Measurements from ENCODE around the gene RYR3.

Gene RYR3

DNA sequence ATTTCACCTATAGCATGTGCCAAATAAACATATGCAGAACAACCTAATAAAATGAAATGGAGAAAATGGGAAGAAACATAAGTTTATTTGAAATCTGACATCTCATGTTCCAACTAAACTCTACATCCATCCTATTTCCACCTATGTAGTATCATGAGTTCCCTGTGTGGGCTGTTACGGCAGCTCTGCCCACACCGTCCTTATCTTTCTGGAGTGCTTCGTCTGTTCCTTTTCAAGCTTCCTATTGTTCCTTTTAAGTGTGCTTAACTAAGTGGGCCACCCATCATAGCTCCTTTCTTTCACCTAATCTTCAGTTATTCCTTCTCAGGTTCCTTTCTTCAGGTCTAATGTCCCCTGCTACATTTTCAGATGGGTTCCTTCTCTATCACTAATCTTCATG lies 17.3 kb downstream of the RYR3 start:
- Histone ChIP-seq H3K27me3 (ENCODE audit: insufficient read depth, low read length) (no peaks in the 10 kb centered on the region), H2BK12ac (ENCODE audit: low read length) (no peak overlapping the region), H3K4me1 (ENCODE audit: control insufficient read depth in 1 of 2, insufficient read depth in 2 of 2, low read length in 2 of 2) (no peaks in the 10 kb centered on the region), H3K14ac (ENCODE audit: low read length) (no peak overlapping the region), H3K4ac (ENCODE audit: low read depth, low read length) (no peak overlapping the region), H3K18ac (ENCODE audit: low read length) (no peak overlapping the region), H3K79me1 (ENCODE audit: low read length) (no peaks in the 10 kb centered on the region), H3K9me3 (ENCODE audit: insufficient read depth, low read depth, low read length) (no peaks in the 10 kb centered on the region), H3K79me2 (ENCODE audit: control insufficient read depth, insufficient read depth, low read length, poor library complexity) (no peaks in the 10 kb centered on the region), H3K27ac (ENCODE audit: low read depth, low read length) (no peak overlapping the region), H2BK120ac (ENCODE audit: insufficient read depth, low read length, poor library complexity) (no peak overlapping the region), H3K4me2 (ENCODE audit: low read length) (no peak overlapping the region), H4K8ac (ENCODE audit: low read depth, low read length) (no peak overlapping the region), H2AK5ac (ENCODE audit: low read length) (no peak overlapping the region), H2AFZ (ENCODE audit: insufficient read depth, low read length, poor library complexity) (no peak overlapping the region), H4K12ac (ENCODE audit: low read depth, low read length) (no peak overlapping the region), H4K91ac (ENCODE audit: low read depth, low read length) (no peak overlapping the region), H3K23ac (ENCODE audit: low read length) (no peak overlapping the region), H3K4me3 (ENCODE audit: low read depth, low read length) (no peak overlapping the region), H3K36me3 (ENCODE audit: control insufficient read depth in 1 of 2, insufficient read depth in 2 of 2, low read length in 2 of 2) (no peaks in the 10 kb centered on the region), H2BK5ac (ENCODE audit: low read depth, low read length, poor library complexity) (no peak overlapping the region), H3K9ac (ENCODE audit: low read length) (no peak overlapping the region)
- no peak for DNase-seq
- WGBS (ENCODE audit: extremely low coverage, insufficient coverage, insufficient read length): no CpG with 5 or more reads among the region's 3 CpGs

DNA sequence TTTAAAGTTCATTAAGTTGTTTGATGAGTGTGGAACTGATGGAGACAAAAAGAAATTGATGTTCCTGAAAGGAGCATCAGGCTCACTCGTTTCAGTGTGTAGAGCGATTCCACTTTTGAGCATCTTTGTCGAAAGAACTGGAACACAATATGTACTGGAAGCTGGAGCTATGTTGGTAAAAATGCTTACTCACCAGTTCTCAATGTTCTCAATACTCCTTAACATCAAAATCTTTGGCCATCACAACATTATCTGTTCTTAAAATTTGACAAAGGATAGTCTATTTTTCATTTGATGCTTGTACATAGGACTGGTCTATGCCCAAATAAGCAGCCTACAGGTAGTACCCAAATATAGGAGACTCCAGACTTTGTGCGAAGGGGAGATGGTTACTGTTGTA lies 18.7 kb downstream of the RYR3 start:
- H4K91ac ChIP-seq (ENCODE audit: low read depth, low read length): no peak overlapping the region
- H3K27me3 ChIP-seq (ENCODE audit: insufficient read depth, low read length): no peaks in the 10 kb centered on the region
- no peak overlapping the region for H3K4ac ChIP-seq (ENCODE audit: low read depth, low read length)
- H3K79me1 ChIP-seq (ENCODE audit: low read length): no peaks in the 10 kb centered on the region
- no peak overlapping the region for H2BK12ac ChIP-seq (ENCODE audit: low read length)
- no peaks in the 10 kb centered on the region for H3K36me3 ChIP-seq (ENCODE audit: control insufficient read depth in 1 of 2, insufficient read depth in 2 of 2, low read length in 2 of 2)
- H3K9ac ChIP-seq (ENCODE audit: low read length): no peak overlapping the region
- no peak overlapping the region for H3K14ac ChIP-seq (ENCODE audit: low read length)
- H3K4me2 ChIP-seq (ENCODE audit: low read length): no peak overlapping the region
- no peak overlapping the region for H2AK5ac ChIP-seq (ENCODE audit: low read length)
- H3K23ac ChIP-seq (ENCODE audit: low read length): no peak overlapping the region
- no peaks in the 10 kb centered on the region for H3K9me3 ChIP-seq (ENCODE audit: insufficient read depth, low read depth, low read length)
- no peak overlapping the region for H4K12ac ChIP-seq (ENCODE audit: low read depth, low read length)
- H2AFZ ChIP-seq (ENCODE audit: insufficient read depth, low read length, poor library complexity): no peak overlapping the region
- H3K4me1 ChIP-seq (ENCODE audit: control insufficient read depth in 1 of 2, insufficient read depth in 2 of 2, low read length in 2 of 2): no peaks in the 10 kb centered on the region
- H2BK5ac ChIP-seq (ENCODE audit: low read depth, low read length, poor library complexity): no peak overlapping the region
- H3K79me2 ChIP-seq (ENCODE audit: control insufficient read depth, insufficient read depth, low read length, poor library complexity): no peaks in the 10 kb centered on the region
- H3K27ac ChIP-seq (ENCODE audit: low read depth, low read length): no peak overlapping the region
- no peak overlapping the region for H3K18ac ChIP-seq (ENCODE audit: low read length)
- no peak for DNase-seq
- no peak overlapping the region for H3K4me3 ChIP-seq (ENCODE audit: low read depth, low read length)
- no peak overlapping the region for H4K8ac ChIP-seq (ENCODE audit: low read depth, low read length)
- no peak overlapping the region for H2BK120ac ChIP-seq (ENCODE audit: insufficient read depth, low read length, poor library complexity)
- WGBS (ENCODE audit: extremely low coverage, insufficient coverage, insufficient read length): no CpG with 5 or more reads among the region's 4 CpGs

GRCh38 chr15:33330931-33331330 lies 20.2 kb downstream of the RYR3 start:
- Histone ChIP-seq H2BK12ac (ENCODE audit: low read length) (no peak overlapping the region), H3K4me2 (ENCODE audit: low read length) (no peak overlapping the region), H3K79me2 (ENCODE audit: control insufficient read depth, insufficient read depth, low read length, poor library complexity) (no peaks in the 10 kb centered on the region), H2BK5ac (ENCODE audit: low read depth, low read length, poor library complexity) (no peak overlapping the region), H3K9me3 (ENCODE audit: insufficient read depth, low read depth, low read length) (no peaks in the 10 kb centered on the region), H3K18ac (ENCODE audit: low read length) (no peak overlapping the region), H4K91ac (ENCODE audit: low read depth, low read length) (no peak overlapping the region), H2AFZ (ENCODE audit: insufficient read depth, low read length, poor library complexity) (no peak overlapping the region), H3K9ac (ENCODE audit: low read length) (no peak overlapping the region), H3K4me3 (ENCODE audit: low read depth, low read length) (no peak overlapping the region), H3K27me3 (ENCODE audit: insufficient read depth, low read length) (no peaks in the 10 kb centered on the region), H3K36me3 (ENCODE audit: control insufficient read depth in 1 of 2, insufficient read depth in 2 of 2, low read length in 2 of 2) (no peaks in the 10 kb centered on the region), H4K8ac (ENCODE audit: low read depth, low read length) (no peak overlapping the region), H3K14ac (ENCODE audit: low read length) (no peak overlapping the region), H4K12ac (ENCODE audit: low read depth, low read length) (no peak overlapping the region), H3K79me1 (ENCODE audit: low read length) (no peaks in the 10 kb centered on the region), H3K23ac (ENCODE audit: low read length) (no peak overlapping the region), H3K27ac (ENCODE audit: low read depth, low read length) (no peak overlapping the region), H2AK5ac (ENCODE audit: low read length) (no peak overlapping the region), H3K4ac (ENCODE audit: low read depth, low read length) (no peak overlapping the region), H3K4me1 (ENCODE audit: control insufficient read depth in 1 of 2, insufficient read depth in 2 of 2, low read length in 2 of 2) (no peaks in the 10 kb centered on the region), H2BK120ac (ENCODE audit: insufficient read depth, low read length, poor library complexity) (no peak overlapping the region)
- no CpG with 5 or more reads among the region's 3 CpGs for WGBS (ENCODE audit: extremely low coverage, insufficient coverage, insufficient read length)
- DNase-seq: no peak

- no peak overlapping the region for H4K12ac ChIP-seq (ENCODE audit: low read depth, low read length)
- H2AFZ ChIP-seq (ENCODE audit: insufficient read depth, low read length, poor library complexity): no peak overlapping the region
- H3K4me1 ChIP-seq (ENCODE audit: control insufficient read depth in 1 of 2, insufficient read depth in 2 of 2, low read length in 2 of 2): no peaks in the 10 kb centered on the region
- no peak overlapping the region for H3K4ac ChIP-seq (ENCODE audit: low read depth, low read length)
- no peak overlapping the region for H3K14ac ChIP-seq (ENCODE audit: low read length)
- no peak overlapping the region for H4K8ac ChIP-seq (ENCODE audit: low read depth, low read length)
- H3K9me3 ChIP-seq (ENCODE audit: insufficient read depth, low read depth, low read length): no peaks in the 10 kb centered on the region
- H3K36me3 ChIP-seq (ENCODE audit: control insufficient read depth in 1 of 2, insufficient read depth in 2 of 2, low read length in 2 of 2): no peaks in the 10 kb centered on the region
- H2AK5ac ChIP-seq (ENCODE audit: low read length): no peak overlapping the region
- H3K9ac ChIP-seq (ENCODE audit: low read length): no peak overlapping the region
- H2BK12ac ChIP-seq (ENCODE audit: low read length): no peak overlapping the region
- no peaks in the 10 kb centered on the region for H3K79me2 ChIP-seq (ENCODE audit: control insufficient read depth, insufficient read depth, low read length, poor library complexity)
- no peaks in the 10 kb centered on the region for H3K27me3 ChIP-seq (ENCODE audit: insufficient read depth, low read length)
- H2BK5ac ChIP-seq (ENCODE audit: low read depth, low read length, poor library complexity): no peak overlapping the region
- no peak overlapping the region for H2BK120ac ChIP-seq (ENCODE audit: insufficient read depth, low read length, poor library complexity)
- no peak for DNase-seq
- no peaks in the 10 kb centered on the region for H3K79me1 ChIP-seq (ENCODE audit: low read length)
- H3K27ac ChIP-seq (ENCODE audit: low read depth, low read length): no peak overlapping the region
- WGBS (ENCODE audit: extremely low coverage, insufficient coverage, insufficient read length): no CpG with 5 or more reads among the region's 4 CpGs
- no peak overlapping the region for H3K4me2 ChIP-seq (ENCODE audit: low read length)
- H3K18ac ChIP-seq (ENCODE audit: low read length): no peak overlapping the region
- H3K4me3 ChIP-seq (ENCODE audit: low read depth, low read length): no peak overlapping the region
- no peak overlapping the region for H4K91ac ChIP-seq (ENCODE audit: low read depth, low read length)
- no peak overlapping the region for H3K23ac ChIP-seq (ENCODE audit: low read length)
Observed at GRCh38 chr15:33341953-33342352, 31.2 kb downstream of the RYR3 start.
